ENCODE results near the gene ANO2.
"Not testable (repeated sequence)": the region's sequence is repeated elsewhere in the genome, so short reads cannot be mapped to it uniquely, and the experiment has no call there.

Gene ANO2

DNA sequence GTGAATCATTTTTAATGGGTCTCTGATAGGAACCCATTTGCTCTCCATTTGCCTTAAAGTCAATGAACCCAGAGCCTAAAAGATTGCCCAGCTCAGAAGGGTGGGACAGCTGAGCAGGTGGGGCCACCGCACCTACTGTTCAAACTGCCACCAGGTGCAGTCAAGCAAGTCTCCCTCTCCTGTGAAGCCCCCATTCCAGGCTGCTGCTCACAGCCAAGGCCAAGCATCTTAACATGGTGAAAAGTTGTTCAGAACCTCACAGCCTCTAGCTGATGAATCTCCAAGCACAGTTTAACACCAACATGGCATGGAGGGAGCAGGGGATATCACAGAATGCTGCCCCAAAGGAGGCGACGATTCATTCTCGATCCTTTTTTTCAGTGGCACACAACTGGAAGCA is 29.5 kb downstream of the ANO2 start:
- DNase-seq = no peak

DNA sequence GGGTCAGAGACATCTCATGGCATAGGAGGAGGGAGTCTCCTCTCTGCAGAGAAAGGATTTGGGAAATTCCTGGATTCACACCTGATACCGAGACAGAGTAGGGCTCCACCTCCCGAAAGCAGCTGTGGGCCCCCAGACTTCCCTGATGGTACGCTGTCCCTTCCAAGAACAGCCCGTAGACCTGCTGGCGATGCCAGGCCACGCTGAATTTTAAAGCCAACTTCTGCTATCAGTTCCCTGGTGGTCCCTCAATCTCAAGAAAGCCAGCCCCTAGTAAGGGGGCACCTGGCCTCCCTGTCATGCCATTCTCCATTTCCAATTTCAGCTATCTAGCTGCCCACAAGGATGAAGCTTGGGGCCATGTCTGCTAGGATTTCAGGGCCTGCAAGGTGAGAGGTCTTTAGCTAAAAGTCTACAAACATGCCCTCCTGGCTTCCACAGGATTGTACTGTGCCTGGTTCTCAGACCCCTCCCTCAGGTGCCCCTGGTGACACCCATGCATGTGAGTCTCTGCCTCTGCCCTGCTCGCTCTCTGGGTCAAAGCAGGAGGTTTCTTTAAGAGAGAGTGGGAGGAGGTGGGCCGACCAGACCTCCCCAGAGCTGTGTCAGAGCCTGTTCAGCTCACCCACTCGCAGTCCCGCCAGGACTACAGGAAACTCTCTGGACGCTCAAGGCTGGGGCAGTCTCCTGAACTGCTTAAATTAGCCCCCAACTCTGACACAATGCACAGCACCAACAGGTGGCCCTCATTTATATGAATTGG is 30.5 kb downstream of the ANO2 start:
- DNase-seq = no peak

DNA sequence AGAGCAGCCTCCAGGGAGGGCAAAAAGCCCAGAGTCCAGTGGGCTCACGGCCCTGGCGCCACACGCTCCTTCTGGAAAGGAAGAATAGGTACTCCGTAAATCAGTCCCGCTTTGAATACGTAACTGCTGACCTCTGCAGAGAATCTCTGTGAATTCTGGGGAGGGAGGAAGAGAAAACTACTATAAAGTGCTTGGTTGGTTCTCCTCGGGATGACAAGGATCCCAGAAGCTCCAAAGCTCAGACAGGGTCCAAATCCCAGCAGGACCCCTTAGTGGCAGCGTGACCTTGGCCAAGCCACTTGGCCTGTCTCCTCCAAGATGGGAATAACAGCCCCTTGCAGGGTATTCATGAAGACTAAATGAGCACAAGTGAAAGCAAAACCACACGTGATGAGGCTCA is 31.7 kb downstream of the ANO2 start:
- no peak for DNase-seq

DNA sequence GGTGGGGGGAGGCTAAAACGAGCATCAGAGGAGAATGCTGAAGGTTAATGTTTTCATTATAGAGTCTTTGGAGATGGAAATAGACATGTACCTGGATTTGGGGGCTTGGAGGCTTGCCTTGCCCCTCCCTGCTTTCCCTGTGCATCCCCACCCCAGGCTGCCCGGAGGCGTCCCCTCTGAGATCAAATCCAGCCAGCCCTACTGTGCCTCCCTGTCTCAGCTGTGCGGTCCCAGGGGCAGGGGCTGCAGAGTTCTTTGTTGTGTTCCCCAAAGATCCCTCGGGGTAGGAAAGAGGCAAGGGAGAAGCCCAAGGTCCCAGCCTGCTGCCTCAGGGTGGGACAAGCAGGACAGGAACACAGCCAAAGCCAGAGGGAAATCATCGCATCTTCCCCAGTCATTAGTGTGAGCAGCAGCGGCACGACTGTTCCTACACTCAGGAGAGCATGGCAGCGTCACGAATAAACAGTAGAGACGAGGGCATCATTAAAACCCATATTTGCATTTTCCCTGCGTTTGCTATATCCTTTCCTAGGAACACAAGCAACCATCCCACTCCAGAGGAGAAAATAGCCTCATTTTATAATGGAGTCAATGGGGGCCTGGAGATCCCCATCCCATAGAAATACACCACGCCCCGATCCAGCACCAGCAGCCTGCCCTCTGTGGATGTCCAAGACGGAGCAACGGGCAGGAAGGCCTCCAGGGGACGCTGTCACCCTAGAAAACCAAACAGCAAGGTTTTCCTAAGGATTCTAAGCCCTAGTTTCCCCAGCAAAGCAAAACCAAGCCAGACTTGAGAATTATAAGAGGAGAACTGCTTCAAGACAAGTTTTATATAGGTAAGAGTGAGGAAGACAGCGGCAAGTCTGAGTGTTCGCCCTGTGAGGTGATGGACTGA is 32.4 kb downstream of the ANO2 start:
- no peak for DNase-seq

DNA sequence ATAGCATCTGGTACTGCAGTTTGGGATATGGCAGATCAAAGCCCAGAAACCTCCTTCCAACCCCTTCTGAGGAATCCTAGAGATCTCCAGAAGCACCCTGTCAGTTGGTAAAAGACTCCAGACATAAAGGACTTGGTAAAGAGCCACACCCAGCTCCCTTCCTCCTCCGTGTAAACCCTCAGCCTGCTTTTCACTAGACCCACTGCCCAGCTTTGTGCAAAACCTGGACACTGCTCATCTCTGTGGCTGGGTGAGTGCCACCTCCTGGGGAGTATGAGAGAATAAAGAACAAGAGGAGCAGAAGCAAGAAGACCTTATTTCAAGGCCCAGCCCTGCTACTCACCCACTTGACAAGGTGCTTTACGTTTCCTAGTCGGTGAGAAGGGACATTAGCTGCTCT is 33.0 kb downstream of the ANO2 start:
- DNase-seq = no peak

DNA sequence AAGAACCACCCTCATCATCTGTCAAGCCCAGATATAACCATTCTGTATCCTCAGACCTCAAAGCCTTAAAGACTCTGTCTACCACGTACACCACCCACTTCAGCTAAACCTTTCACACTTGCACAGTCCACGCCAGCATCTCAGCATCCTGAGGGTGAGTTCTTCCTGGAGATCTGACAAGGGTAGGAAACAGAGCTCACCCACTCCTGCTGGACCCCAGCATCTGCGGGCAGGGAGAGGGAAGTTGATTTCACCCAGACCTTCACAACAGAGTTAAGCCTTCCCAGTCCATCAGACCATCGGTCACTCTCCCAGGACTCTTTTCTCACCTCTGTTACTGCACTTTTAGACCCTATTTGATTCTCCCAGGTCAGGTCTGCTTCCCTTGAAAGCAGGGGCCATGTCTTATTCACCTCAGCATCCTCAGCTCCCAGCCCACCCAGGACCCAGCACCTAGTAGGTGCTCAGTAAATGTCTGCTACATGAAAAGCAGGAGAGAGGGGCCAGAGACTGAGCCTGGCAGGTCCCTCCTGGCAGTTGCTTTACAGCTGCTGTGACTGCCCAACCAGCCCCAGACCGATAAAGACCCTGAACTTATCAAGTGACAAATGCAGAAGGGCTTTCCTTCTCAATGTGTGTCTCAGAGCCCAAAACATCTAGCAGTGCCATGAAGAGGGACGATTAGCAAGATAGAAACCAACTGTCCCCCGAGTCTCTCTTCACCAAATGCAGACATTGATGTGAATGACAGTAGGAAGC is 34.1 kb downstream of the ANO2 start:
- DNase-seq = peak; percentile 18

DNA sequence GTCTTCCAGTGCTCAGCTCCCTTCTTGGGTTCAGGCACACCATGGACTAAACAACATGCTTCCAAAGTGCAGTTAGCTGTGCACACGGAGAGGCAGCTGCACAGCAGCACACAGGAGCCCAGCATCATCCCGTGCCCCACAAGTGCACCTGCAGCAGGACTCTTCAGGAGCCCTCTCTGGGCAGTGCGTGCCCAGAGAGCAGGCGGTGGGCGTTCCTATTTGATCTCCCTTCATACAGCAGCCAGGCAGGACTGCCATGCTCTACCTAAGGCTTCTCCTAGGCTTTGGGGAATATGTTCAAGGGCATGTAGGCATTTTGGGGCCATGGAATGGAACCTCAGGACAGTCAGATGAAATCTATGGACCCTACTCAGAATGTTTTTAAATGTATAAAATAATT is 35.5 kb downstream of the ANO2 start:
- no peak for DNase-seq

DNA sequence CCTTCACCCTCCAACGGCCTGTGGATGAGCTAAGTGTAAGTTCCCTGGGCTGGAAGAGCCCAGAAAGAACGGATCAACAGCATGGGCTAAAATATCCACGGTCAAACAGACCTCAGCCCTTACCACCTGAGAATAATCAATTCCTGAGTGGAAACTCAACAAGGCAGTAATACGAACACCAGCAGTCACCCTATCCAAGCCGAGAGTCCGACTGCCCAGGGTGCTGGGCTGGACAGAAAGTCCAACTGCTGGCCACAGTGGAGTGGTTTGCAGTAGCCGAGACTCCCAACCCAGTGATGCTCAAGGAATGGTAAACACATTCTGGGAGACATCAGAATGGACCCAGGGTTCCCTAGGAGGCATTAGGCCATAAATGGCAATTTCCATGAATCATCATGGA is 36.8 kb downstream of the ANO2 start:
- DNase-seq = no peak

DNA sequence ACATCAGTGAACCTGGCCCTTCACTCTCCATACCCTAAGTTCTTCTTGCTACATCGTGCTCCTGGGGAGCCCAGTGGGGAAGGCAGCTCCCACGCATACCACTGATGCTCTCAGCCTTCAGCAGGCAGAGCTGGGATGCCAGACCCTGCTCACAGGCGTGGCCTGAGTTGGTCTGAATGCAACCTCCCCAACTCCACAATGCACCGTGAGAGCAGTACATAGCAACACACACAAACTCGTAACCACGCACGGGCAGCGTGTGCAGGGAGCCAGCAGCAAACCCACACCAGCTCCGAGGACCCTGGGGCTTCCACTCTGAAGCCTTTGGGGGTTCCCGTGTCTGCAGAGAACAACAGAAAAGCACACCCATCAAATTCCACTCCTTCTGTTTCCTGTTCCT is 37.3 kb downstream of the ANO2 start:
- no peak for DNase-seq

DNA sequence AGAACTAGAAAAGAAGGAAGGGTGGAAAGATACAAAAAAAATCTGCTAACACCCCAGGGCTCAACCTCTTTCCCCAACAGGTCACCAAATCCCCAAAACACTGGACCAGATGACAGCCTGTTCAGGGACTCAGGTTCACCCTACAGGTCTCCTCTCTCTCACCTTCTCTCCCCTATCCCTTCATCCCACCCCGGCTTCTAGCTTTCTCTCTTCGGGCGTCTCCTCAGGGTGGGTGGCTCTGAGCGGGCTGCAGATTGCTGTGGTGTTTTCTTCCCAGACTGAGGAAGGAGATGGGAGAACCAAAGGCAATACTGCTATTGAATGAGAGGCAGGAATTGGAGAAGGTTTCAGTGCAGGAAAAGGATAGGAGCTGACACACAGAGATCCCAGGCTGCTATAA is 39.3 kb downstream of the ANO2 start:
- no peak for DNase-seq

DNA sequence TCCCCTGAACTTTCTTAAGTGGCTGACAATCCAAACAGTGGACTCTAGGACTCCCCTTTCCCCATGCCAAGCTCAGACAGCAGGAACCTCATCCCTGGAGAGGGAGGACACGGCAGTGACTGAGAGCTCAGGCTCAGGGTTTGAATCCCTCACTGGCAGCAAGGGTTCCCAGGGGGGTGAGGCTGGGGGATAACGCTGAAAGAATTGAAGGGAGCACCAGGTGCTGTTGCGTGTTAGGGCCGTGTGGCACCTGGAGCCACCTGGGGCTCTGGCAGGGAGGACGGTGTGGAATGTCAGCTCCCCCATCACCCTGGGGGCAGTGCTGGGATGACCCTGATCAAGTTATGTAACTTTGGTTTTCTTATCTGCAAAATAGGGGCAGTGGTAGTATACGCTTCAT is 40.1 kb downstream of the ANO2 start:
- DNase-seq = no peak

DNA sequence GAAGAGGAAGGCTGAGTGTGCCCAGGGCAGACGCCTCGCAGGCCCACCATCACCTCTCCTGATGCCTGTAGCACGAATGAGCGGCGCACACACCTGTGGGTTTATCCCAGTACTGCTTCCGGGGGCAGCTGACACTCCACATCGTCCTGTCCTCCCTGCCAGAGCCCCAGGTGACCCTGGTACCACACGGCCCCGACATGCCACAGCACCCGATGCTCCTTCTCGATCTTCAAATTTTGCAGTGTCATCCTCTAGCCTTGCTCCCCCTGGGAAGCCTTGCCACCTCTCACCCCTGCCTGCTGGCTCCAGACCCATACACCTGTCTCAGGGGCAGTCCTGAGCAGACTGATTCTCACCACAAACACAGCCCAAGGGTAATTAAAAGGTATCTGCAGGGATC is 40.6 kb downstream of the ANO2 start:
- DNase-seq = no peak

DNA sequence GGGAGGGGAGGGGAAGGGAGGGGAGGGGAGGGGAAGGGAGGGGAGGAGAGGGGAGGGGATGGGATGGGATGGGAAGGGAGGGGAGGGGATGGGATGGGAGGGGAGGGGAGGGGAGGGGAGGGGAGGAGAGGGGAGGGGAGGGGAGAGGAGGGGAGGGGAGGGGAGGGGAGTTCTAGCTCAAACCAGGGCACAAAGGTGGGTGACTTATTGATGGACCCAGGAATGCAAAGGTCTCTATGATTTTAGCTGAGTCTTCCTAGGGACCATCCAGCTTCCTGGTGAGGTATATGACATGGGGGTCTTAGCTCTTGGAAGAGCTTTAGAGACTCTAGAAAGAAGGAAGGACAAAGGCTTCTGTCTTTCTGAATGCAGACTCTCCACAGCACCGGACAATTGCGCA is 42.3 kb downstream of the ANO2 start:
- no peak for DNase-seq

DNA sequence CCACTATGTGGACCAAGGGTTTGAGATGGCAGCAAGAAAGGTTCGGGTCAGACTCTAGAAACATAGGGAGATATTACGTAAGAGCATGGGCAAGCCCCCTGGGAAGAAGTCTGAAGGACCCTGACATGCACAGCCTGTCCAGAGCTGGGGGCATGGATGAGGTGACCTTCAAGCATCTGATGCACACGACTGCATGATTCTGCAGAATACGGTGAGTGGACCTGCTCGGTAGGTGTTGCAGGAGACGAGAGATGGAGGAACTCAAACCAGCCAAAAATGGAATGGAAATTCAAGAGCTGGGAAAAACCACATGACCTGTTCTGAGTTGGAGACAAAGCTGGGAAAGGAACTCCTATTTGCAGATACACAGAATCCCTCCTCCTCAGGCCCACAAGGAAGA is 43.6 kb downstream of the ANO2 start:
- no peak for DNase-seq

DNA sequence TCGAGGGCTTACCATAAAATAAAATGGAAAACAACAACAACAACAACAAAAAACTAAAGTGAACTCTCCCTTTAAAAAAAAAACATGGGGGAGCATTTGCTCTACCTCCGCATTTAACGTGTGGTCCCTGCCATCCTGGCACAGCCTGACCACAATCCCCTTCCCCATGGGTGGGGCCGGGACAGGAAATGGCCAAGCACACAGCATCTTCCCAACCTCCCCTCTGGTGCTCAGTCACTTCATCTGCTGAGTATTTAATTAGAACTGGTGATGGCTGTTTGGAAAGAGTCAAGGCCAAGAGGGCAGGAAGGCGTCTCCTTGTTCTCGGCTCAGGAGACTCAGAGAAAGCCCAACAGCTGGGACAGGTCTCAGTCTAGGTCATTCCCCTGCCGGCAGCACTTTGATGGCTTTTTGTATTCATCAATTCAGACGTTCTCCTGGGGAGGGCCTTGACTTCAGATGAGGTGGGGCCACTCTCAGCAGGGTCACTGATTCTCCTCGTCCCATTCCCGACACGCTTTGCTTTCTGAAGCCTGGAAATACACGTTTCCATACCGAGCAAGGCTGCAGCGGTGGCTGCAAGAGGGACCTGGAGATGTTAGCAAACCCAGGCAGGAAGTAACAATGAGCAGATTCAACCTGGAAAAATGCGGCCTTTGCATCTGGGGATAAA is 44.4 kb downstream of the ANO2 start:
- DNase-seq = no peak

DNA sequence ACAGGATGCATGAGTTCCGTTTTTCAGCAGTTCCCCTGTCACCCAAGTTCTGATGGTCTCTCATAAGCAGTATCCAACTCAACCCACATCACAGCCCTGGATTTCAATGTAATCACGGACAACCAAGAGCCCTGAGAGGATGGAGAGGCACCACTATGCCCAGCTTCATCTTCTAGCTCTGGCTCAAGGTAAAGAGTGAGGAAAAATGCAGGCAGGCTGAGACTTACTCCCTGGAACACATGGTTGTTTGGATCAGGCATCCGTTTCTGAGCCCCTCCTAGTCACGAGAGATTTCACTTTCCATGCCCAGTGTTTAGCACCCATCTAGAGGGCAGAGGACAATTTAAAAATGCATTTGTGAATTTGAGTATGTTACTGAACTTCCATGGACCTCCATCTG is 45.0 kb downstream of the ANO2 start:
- DNase-seq = no peak

DNA sequence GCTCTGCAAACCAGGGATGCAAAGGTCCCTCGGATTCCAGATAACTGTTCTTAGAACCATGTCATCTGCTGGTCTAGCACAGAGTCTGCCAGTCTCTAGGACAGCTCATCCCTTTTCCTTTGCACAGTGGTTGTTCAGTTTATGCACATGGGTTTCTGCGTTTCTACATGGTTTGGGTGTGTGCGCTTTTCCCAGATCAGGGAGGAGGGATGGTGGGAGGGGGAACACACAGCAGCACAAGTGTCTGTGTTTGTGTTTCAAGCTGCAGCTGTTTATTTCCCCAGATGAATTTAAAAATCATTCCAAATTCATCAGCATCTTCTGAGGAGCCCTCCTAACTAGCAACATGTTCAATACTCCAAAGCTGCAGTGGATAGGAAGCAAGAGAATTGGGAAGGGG is 45.4 kb downstream of the ANO2 start:
- no peak for DNase-seq

DNA sequence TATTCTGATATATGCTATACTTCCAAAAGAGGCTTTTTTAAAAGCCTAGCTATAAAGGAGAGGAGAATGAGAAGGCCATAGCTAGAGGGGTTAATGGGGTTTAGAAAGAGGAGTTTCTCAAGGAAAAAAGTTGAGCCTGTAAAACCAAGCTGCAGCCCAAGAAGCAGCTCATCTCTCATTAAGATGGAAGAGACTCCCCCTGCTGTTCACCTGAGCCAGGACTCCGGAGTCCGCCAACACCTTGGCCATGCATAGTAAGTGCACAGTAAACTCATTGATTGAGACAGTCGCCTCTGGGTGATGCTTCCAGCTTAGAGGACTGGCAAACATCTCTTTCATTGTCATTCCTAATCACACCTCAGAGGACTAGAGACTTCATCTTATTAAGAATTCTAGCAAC is 46.2 kb downstream of the ANO2 start:
- no peak for DNase-seq

DNA sequence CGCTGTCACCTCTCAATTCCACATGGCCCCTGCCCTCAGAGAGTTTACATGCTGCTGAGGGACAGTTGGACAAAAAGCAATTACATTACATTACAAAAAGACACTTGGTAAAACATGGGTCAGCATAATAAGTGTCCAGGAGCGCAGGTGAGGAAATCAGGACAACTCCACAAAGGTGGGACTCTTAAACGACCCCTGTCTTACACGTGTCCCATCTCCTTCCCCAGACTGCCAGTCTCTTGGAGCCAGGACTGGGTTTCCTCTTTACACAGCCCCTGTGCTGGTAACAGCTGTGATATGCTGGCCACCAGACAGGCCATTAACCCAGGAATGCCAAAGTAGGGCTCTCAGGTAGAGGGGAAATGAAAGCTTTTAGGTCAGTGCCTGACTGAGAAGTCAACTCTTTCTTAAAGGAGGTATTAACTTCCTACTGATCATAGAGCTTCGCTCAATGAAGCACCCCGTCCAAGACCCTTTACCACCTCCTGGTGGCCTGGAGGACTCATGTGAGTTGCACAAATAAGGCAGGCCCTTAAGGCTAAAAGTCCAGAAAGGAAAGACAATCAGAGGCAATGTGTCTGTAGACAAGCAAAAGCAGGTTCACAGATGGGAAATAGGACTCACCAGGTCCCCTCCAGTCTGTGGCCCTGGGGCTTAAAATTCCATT is 55.5 kb downstream of the ANO2 start:
- no peak for DNase-seq

DNA sequence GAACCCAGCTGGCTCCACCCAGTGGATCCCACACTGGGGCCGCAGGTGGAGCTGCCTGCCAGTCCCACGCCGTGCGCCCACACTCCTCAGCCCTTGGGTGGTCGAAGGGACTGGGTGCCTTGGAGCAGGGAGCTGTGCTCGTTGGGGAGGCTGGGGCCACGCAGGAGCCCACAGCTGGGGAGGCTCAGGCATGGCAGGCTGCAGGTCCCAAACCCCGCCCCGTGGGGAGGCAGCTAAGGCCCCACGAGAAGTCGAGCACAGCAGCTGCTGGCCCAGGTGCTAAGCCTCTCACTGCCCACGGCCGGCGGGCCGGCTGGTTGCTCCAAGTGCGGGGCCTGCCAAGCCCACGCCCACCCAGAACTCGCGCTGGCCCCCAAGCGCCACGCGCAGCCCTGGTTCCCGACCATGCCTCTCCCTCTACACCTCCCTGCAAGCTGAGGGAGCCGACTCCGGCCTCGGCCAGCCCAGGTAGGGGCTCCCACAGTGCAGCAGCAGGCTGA is 56.2 kb downstream of the ANO2 start:
- DNase-seq = no peak

DNA sequence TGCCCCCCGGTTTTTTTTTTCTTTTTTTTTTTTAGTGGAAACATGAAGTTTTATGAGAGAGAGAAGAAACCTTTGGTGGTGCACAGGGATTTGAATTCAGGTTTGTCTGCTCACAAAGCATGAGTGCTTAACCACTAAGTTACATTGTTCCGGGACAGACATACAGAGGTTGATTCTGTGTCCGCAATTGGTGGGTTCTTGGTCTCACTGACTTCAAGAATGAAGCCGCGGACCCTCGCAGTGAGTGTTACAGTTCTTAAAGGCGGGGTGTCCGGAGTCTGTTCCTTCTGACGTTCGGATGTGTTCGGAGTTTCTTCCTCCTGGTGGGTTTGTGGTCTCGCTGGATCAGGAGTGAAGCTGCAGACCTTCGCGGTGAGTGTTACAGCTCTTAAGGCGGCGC is 57.2 kb downstream of the ANO2 start:
- not testable (repeated sequence) for DNase-seq

DNA sequence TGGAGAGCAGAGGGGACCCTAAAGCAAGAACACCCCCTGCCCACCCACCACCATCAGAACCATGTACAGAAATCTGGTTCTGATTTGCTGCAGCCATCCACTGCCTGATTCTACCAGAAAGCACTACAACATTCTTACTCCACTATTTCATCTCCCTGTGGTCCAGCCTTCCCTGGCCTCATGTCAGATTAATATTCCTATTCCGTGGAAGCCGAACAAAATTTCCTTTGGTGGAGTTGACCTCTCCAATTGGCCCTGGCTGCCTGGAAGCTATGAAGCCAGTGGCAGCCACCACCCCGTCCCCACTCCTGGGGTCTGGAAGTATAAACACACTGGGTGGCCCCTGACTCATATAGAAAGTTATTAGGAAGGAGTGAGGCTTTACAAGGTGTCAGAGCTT is 60.2 kb downstream of the ANO2 start:
- DNase-seq = no peak

Measured in NCI-H524 treated with DMSO at 0.1 percent for 48 hours (cell line).